SKM-1 treated with dmso at 0.1 percent for 144 hours (cell line): Measurements from ENCODE around the gene ADK.
"Not testable (repeated sequence)": the region's sequence is repeated elsewhere in the genome, so short reads cannot be mapped to it uniquely, and the experiment has no call there.

Experiments
- DNase-seq: peaks from one replicate; lab custom pipeline; 2025; ENCODE audit not compliant: unreplicated experiment; lab: John Stamatoyannopoulos, UW

The ADK gene

GRCh38 chr10:74145133-74145532 lies 5.9 kb upstream of the ADK start:
- no peak for DNase-seq

- not testable (repeated sequence) for DNase-seq
These were observed 4.0 kb upstream of the ADK start for GRCh38 chr10:74146980-74147379.

GRCh38 chr10:74150204-74150989 lies 624 bp upstream of the ADK start, which contains the start of gene AP3M1:
TSS of gene AP3M1 (minus strand) at chr10:74150828. CDS start at chr10:74138379, 12,449 bp downstream.
- DNase-seq = no peak

GRCh38 chr10:74151879-74152722 lies 1.1 kb downstream of the ADK start:
- DNase-seq = no peak

- DNase-seq = no peak
These were observed 2.1 kb downstream of the ADK start for GRCh38 chr10:74153123-74153522.

GRCh38 chr10:74153676-74154075 lies 2.7 kb downstream of the ADK start:
- DNase-seq = no peak

GRCh38 chr10:74156919-74157289 lies 5.9 kb downstream of the ADK start:
- DNase-seq = peak; percentile 27

- no peak for DNase-seq
These were observed 9.0 kb downstream of the ADK start for GRCh38 chr10:74160013-74160412.

GRCh38 chr10:74163319-74164068 lies 12.5 kb downstream of the ADK start:
- DNase-seq = no peak

GRCh38 chr10:74164716-74165529 lies 13.9 kb downstream of the ADK start:
- DNase-seq = no peak

- DNase-seq = no peak
These were observed 14.5 kb downstream of the ADK start for GRCh38 chr10:74165530-74165901.

GRCh38 chr10:74167443-74167842 lies 16.4 kb downstream of the ADK start:
- no peak for DNase-seq

GRCh38 chr10:74171625-74172024 lies 20.6 kb downstream of the ADK start:
- DNase-seq = no peak

- no peak for DNase-seq
These were observed 23.5 kb downstream of the ADK start for GRCh38 chr10:74174521-74174920.

- DNase-seq = no peak
These were observed 24.7 kb downstream of the ADK start for GRCh38 chr10:74175510-74176379.

GRCh38 chr10:74176380-74177139 lies 25.5 kb downstream of the ADK start:
- DNase-seq = peak; percentile 89

- no peak for DNase-seq
These were observed 26.2 kb downstream of the ADK start for GRCh38 chr10:74177140-74177677.

GRCh38 chr10:74178042-74178791 lies 27.2 kb downstream of the ADK start:
- no peak for DNase-seq
